Neural cell (in vitro differentiated cells): ENCODE results near the gene HOXA10. TPM values are rescaled to one million over a fixed set of nuclear protein-coding genes. Genes with fewer than 3 reads are reported as not detected.

Source experiments
- H2AFZ ChIP-seq: fragments of 200-600, 300-800 bp; sonication (generic), shearing (Covaris generic); 2 replicates; pipeline ENCODE4 v1.6.0; 2014; ENCODE audit warnings: low read depth, mild to moderate bottlenecking, antibody characterized with exemption, low read length, moderate library complexity
- H3F3A ChIP-seq: fragments of 200-600 bp; shearing (Covaris generic); 2 replicates; pipeline ENCODE4 v1.6.1; 2016; ENCODE audit warnings: mild to moderate bottlenecking, moderate library complexity, mixed read lengths, antibody characterized with exemption, low read length; ENCODE audit not compliant: insufficient read depth, poor library complexity, severe bottlenecking
- H3K27ac ChIP-seq: fragments of 200-600, 300-800 bp; sonication (generic), shearing (Covaris generic); 2 replicates; pipeline ENCODE4 v1.5.1; 2014; ENCODE audit warnings: mild to moderate bottlenecking, low read length, moderate library complexity
- H3K27me3 ChIP-seq: fragments of 300-800, 200-600 bp; sonication (generic), shearing (Covaris generic); 2 replicates; pipeline ENCODE4 v1.6.0; 2014; ENCODE audit warnings: mild to moderate bottlenecking, low read depth, low read length, moderate library complexity; ENCODE audit not compliant: insufficient read depth
- H3K36me3 ChIP-seq: fragments of 300-800, 200-600 bp; sonication (generic), shearing (Covaris generic); 2 replicates; pipeline ENCODE4 v1.5.1; 2014; ENCODE audit warnings: mild to moderate bottlenecking, antibody characterized with exemption, low read length, moderate library complexity; ENCODE audit not compliant: insufficient read depth
- H3K4me2 ChIP-seq: fragments of 300-800, 200-600 bp; sonication (generic), shearing (Covaris generic); 2 replicates; pipeline ENCODE4 v1.6.0; 2014; ENCODE audit warnings: mild to moderate bottlenecking, low read length
- H3K4me3 ChIP-seq: fragments of 300-800, 200-600 bp; sonication (generic), shearing (Covaris generic); 2 replicates; pipeline ENCODE4 v1.5.1; 2014; ENCODE audit warnings: mild to moderate bottlenecking, low read length, moderate library complexity
- H3K79me2 ChIP-seq: fragments of 200-600 bp; shearing (Covaris generic); replicated peaks from 2 replicates; pipeline ENCODE4 v1.6.0; 2014; ENCODE audit warnings: mild to moderate bottlenecking, low read length, moderate library complexity; ENCODE audit not compliant: insufficient read depth
- H3K9ac ChIP-seq: fragments of 300-800, 200-600 bp; sonication (generic), shearing (Covaris generic); 2 replicates; pipeline ENCODE4 v1.6.1; 2016; ENCODE audit warnings: mild to moderate bottlenecking, low read length, mixed read lengths
- H3K9me2 ChIP-seq: fragments of 200-600 bp; shearing (Covaris generic); 2 replicates; pipeline ENCODE4 v1.6.1; 2016; ENCODE audit warnings: mild to moderate bottlenecking, low read length, mixed read lengths; ENCODE audit not compliant: insufficient read depth
- H3K9me3 ChIP-seq: fragments of 200-600, 300-800 bp; sonication (generic), shearing (Covaris generic); 2 replicates; pipeline ENCODE4 v1.6.1; 2016; ENCODE audit warnings: mild to moderate bottlenecking, mixed run types, low read length, moderate library complexity, mixed read lengths
- H4K20me1 ChIP-seq: fragments of 200-600 bp; shearing (Covaris generic); 2 replicates; pipeline ENCODE4 v1.6.1; 2016; ENCODE audit warnings: mild to moderate bottlenecking, mixed run types; ENCODE audit not compliant: insufficient read depth
- EP300 ChIP-seq: fragments of 450-650 bp; conservative IDR thresholded peaks from 2 replicates; pipeline ENCODE4 v1.6.1; 2014; ENCODE audit warnings: antibody characterized with exemption, mild to moderate bottlenecking, moderate library complexity; ENCODE audit not compliant: poor library complexity, severe bottlenecking
- EZH2 ChIP-seq: fragments of 200-600, 300-800 bp; shearing (Covaris generic), sonication (generic); IDR thresholded peaks from 2 replicates; pipeline ENCODE4 v1.6.1; 2014; ENCODE audit warnings: antibody characterized with exemption, low read length, borderline replicate concordance, mild to moderate bottlenecking; ENCODE audit not compliant: insufficient read depth, poor library complexity, severe bottlenecking
- MXI1 ChIP-seq: fragments of 450-650 bp; conservative IDR thresholded peaks from 2 replicates; pipeline ENCODE4 v1.6.1; 2014; ENCODE audit warnings: antibody characterized with exemption, mild to moderate bottlenecking; ENCODE audit not compliant: poor library complexity, severe bottlenecking
- POLR2AphosphoS5 ChIP-seq: IDR thresholded peaks from 2 replicates; pipeline ENCODE4 v1.6.1; 2012
- RAD21 ChIP-seq: fragments of 450-650 bp; conservative IDR thresholded peaks from 2 replicates; pipeline ENCODE4 v1.6.1; 2014; ENCODE audit warnings: antibody characterized with exemption, mild to moderate bottlenecking, moderate library complexity
- SMC3 ChIP-seq: fragments of 450-650 bp; conservative IDR thresholded peaks from 2 replicates; pipeline ENCODE4 v1.6.1; 2014; ENCODE audit warnings: antibody characterized with exemption, mild to moderate bottlenecking, moderate library complexity; ENCODE audit not compliant: poor library complexity
- TAF1 ChIP-seq: IDR thresholded peaks from 2 replicates; pipeline ENCODE4 v1.6.1; 2012; ENCODE audit warnings: low read depth
- polyA plus RNA-seq: library from polyadenylated mRNA; depleted of rRNA; stranded (reverse); fragments of >200 nt; gene quantifications from 2 replicates; pipeline ENCODE4 v1.2.3, GENCODE V29; 2014
- TF ChIP-seq, protein P1 (sequence below): fragments of 450-650 bp; IDR thresholded peaks from 2 replicates; pipeline ENCODE4 v1.5.1; 2014; ENCODE audit warnings: antibody characterized with exemption, mild to moderate bottlenecking, moderate library complexity; ENCODE audit not compliant: poor library complexity, severe bottlenecking
- TF ChIP-seq, protein P2 (sequence below): IDR thresholded peaks from 2 replicates; pipeline ENCODE4 v1.6.1; 2012; ENCODE audit warnings: borderline replicate concordance

The HOXA10 gene
- polyA plus RNA-seq, 1 donor from 2014 or later, result not detected

DNA sequence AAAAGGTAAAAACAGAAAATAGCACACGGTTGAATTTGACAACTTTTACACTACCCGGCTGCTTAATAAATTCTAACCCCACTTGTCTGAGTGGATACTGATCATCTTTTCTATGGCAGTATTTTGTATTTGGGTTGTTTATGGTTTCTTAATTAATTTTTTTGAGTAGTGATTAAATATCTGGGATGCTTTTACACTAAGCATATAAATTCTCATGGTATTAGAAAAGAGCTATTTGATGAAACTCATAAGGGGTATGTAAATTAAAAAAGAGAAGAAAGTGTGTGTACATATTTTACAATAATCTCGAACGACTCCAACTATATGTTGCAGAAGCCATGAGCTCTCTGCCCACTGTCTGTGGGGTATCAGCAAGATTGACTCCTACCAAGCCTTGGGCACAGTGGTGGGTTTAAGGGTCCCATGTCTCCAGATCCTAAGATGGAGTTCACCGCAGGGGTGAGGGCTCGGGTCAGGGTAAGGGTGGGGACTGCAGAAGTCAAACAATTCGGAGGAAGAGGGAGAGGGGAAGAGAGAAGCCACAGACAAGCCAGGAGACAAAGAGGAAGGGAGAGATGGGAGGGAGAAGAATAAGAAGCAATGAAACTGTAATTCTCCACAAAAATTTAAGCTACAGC is 33.3 kb upstream of the HOXA10 start:
- Histone ChIP-seq H3K36me3 (no peaks in the 10 kb centered on the region), H3K79me2 (no peaks in the 10 kb centered on the region), H3F3A (no peaks in the 10 kb centered on the region), H3K9me3 (no peaks in the 10 kb centered on the region), H2AFZ (no peak overlapping the region), H3K9ac (no peak overlapping the region), H3K4me2 (no peak overlapping the region), H3K4me3 (no peak overlapping the region), H3K9me2 (no peaks in the 10 kb centered on the region), H4K20me1 (no peaks in the 10 kb centered on the region), H3K27me3 (peaks cover 100% of the 10 kb centered on the region), H3K27ac (no peak overlapping the region)
- no peak for TF ChIP-seq TAF1
- TF ChIP-seq EZH2, result no peak
- TF ChIP-seq, protein P1, sequence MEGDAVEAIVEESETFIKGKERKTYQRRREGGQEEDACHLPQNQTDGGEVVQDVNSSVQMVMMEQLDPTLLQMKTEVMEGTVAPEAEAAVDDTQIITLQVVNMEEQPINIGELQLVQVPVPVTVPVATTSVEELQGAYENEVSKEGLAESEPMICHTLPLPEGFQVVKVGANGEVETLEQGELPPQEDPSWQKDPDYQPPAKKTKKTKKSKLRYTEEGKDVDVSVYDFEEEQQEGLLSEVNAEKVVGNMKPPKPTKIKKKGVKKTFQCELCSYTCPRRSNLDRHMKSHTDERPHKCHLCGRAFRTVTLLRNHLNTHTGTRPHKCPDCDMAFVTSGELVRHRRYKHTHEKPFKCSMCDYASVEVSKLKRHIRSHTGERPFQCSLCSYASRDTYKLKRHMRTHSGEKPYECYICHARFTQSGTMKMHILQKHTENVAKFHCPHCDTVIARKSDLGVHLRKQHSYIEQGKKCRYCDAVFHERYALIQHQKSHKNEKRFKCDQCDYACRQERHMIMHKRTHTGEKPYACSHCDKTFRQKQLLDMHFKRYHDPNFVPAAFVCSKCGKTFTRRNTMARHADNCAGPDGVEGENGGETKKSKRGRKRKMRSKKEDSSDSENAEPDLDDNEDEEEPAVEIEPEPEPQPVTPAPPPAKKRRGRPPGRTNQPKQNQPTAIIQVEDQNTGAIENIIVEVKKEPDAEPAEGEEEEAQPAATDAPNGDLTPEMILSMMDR, result no peak
- TF ChIP-seq, protein P2, sequence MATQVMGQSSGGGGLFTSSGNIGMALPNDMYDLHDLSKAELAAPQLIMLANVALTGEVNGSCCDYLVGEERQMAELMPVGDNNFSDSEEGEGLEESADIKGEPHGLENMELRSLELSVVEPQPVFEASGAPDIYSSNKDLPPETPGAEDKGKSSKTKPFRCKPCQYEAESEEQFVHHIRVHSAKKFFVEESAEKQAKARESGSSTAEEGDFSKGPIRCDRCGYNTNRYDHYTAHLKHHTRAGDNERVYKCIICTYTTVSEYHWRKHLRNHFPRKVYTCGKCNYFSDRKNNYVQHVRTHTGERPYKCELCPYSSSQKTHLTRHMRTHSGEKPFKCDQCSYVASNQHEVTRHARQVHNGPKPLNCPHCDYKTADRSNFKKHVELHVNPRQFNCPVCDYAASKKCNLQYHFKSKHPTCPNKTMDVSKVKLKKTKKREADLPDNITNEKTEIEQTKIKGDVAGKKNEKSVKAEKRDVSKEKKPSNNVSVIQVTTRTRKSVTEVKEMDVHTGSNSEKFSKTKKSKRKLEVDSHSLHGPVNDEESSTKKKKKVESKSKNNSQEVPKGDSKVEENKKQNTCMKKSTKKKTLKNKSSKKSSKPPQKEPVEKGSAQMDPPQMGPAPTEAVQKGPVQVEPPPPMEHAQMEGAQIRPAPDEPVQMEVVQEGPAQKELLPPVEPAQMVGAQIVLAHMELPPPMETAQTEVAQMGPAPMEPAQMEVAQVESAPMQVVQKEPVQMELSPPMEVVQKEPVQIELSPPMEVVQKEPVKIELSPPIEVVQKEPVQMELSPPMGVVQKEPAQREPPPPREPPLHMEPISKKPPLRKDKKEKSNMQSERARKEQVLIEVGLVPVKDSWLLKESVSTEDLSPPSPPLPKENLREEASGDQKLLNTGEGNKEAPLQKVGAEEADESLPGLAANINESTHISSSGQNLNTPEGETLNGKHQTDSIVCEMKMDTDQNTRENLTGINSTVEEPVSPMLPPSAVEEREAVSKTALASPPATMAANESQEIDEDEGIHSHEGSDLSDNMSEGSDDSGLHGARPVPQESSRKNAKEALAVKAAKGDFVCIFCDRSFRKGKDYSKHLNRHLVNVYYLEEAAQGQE, result no peak
- no peak for TF ChIP-seq EP300
- no peak for TF ChIP-seq MXI1
- no peak for TF ChIP-seq RAD21
- no peak for TF ChIP-seq POLR2AphosphoS5
- no peak for TF ChIP-seq SMC3

DNA sequence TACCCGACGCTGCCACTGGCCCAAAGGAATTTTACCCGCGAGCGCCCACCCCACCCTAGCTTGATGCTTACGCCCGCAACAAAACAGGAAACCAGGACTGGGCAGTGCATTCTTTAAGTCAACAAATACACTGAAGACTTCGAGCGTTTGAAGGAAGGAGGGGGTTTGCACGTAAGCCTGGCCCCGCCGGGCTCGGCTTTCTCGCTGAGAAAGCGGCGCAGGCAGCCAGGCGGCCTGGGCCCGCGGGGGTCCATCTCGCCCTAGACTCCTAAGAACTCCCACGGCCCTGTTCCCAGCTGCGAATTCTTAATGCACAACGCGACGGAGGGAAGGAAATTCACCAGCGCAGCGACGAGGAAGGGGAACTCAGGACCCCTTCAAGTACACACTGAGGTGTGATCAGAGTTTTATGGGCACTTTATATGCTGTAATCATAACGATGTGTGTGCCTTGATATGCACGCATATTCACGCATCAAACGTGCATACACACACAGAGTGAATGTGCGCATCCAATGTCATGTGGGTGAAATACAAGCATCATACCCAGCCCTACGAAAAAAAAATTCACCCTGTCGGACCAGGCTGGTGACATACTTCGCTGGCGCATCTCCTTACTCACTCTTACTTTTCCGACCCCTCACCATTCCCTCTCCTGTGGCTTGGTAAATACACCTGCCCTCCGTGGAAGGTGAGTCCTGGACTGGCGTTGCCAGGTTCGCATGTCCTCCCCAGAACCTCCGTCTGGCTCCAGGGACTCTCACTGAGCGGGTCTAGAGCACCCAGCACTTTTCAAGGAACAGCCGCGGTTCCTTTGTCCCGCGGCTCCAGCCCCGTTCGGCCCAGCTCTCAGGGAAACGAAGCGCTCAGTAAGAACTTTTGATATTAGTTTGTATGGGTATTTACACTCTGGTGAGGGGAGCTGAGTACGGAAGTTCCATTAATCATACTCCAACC is 31.5 kb upstream of the HOXA10 start:
- TF ChIP-seq RAD21 (no peak), TAF1 (no peak), EZH2 (no peak), EP300 (no peak), POLR2AphosphoS5 (no peak), MXI1 (no peak), SMC3 (no peak)
- TF ChIP-seq, protein P1, result no peak
- TF ChIP-seq, protein P2, result no peak
- Histone ChIP-seq H3K9me2 (no peaks in the 10 kb centered on the region), H3K79me2 (no peaks in the 10 kb centered on the region), H3K27ac (no peak overlapping the region), H2AFZ (no peak overlapping the region), H3K36me3 (no peaks in the 10 kb centered on the region), H3K4me3 (no peak overlapping the region), H3K4me2 (no peak overlapping the region), H3K27me3 (peaks cover 100% of the 10 kb centered on the region), H3K9ac (no peak overlapping the region), H3F3A (no peaks in the 10 kb centered on the region), H3K9me3 (no peaks in the 10 kb centered on the region), H4K20me1 (no peaks in the 10 kb centered on the region)
